ENCODE measurements around the gene CD52.
"Not testable (repeated sequence)": the region's sequence is repeated elsewhere in the genome, so short reads cannot be mapped to it uniquely, and the experiment has no call there.

CD52 gene

DNA sequence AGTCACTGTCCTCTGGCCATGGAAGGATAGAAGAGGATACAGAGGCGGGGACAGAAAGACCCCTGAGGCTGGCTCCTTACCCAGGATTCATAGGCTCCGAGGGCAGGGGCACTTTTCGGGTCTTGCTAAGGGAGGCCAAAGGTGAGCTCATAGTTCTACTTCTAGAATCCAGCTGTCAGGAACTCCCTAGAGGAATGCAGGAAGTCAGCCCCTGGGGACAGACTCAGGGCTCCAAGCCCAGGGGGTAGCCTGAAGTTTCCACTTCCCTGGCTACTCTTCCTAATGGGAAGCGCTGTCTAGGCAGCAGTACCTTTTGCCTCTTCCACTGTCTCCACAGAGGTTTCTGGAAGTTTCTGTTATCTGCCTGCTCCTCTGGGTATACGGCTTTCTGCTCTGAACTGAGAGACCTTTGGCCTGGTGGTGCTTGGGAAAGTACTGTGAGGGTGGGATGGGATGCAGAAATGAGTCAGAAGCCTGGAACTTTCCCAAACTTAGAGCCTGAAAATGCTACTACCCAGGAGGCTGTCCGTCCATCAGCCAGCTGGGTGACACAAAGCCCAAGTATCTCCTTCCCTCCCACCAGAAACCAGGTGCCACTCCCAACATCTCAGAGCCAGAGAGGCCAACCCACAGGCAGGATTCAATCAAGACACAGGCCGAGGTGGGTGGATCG is 14.9 kb upstream of the CD52 start:
- DNase-seq: no peak

DNA sequence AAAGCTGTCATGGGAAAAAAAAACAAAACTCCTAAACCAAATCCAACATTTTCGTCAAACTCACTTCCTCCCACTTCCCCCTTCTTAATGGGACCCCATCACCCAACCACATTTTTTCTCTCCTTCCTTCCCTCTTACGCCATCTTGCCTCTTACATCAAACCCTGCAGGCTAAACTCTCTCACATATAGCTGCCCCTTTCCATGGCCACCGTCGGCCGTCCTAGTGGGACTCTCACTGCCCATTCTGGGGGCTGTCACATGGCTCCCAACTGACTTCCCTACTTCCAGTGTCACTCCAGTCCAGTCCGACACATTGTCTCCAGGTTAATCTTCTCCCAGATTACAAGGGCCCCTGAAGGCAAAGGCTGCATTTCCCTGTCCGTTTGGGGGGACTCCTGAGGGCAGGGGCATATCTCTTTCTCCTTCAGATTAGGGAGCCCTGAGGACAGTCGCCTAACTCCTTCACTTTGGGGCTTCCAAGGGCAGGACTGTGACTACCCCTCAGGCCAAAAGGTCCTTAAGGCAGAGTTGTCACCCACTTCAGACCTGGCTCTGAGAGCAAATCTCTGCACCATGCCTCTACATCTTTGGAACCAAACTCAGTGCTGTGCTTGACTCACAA is 12.0 kb upstream of the CD52 start:
- no peak for DNase-seq

DNA sequence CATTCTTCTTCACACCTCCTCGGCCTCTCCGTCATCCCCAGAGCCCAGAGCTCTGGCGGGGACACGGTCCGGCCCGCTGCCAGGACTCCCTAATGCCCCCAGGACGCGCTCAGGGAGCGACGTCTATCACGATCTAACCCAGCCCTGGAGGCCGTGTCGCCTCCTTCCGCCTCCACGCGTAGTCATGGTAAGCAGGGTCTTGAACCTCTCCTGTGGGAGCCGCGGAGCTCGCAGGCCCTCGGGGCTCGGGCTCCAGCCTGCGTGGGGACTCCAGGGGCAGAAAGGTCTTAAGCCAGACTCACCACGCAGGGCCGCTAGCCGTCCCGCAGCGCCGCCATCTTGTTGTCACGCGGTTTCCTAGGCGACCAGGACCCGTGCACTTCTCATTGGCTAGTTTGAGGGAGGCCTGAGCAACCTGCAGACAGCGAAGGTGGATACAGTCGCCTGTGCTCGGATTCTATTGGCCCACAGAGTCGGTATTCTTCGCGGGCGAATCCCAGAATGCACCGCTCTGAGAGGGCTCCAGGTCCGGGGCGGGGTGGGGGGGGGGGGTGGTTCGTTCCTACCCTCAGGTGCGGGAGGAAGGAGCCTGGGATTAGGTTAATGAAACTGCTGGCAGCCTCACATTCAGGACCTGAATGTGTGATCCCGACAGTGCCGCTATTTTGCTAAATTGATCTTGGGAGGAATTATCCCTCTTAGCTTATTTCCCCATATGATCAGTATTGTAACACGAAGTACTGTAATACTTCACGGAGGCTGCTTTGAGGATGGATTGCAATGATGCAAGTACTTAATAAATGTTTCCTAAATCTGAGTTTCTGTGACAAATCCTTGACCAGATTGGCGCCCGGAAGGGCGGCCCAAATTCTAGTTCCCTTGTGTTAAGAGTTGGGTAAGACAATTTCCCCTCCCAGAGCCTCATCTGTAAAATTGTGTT is 11.2 kb upstream of the CD52 start, which contains the start of gene UBXN11:
Gene UBXN11, minus strand, starts transcription at position 347 of the 940 bp plus-strand sequence. CDS start 3,753 bp downstream, outside the sequence.
- DNase-seq: no peak

GRCh38 chr1:26307363-26307781 is 10.4 kb upstream of the CD52 start:
- no peak for DNase-seq

GRCh38 chr1:26307966-26308899 is 9.5 kb upstream of the CD52 start:
- DNase-seq: not testable (repeated sequence)

DNA sequence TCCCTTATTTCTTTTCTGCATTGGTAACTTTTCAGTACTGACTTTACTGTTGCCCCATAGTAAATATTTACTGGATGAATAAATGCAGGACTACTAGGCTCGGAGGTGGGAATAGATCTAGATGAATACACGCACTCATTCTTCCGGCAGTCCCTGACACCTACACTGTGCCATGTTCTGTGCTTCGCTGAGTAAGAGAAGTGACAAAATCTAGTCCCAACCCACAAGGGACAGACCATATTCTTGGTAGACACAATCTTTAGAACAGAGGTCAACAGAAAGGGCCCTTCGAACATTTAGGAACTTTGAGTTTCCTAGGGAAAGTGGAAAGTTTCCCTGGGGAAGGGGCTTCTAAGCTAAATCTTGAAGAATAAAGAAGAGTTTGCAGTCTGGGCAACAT is 3.3 kb upstream of the CD52 start:
- DNase-seq: no peak

- no peak for DNase-seq
Measured at GRCh38 chr1:26315874-26316850, 1.6 kb upstream of the CD52 start.

- no peak for DNase-seq
Measured at GRCh38 chr1:26317146-26317545, 612 bp upstream of the CD52 start.

GRCh38 chr1:26318338-26319064 is 743 bp downstream of the CD52 start:
- no peak for DNase-seq

DNA sequence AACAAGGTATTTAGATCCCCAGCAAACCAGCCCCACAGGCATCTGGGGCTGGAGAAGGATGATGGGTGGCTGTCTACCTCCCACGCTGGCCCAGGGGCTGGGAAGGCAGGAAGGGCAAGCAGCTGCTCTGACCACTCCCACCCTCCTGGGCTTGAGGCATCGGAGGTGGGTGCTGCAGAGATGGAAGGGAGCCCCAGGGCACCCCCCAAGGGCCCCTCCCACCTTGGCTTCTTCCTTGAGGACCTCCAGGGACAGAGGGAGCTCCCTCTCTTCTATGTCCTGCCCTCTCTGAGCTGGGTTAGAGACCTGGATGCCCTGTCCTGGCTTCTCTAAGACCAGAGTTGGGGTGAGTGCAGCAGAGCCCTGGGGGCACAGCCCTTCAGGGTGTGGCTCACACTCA is 3.1 kb downstream of the CD52 start:
- no peak for DNase-seq

GRCh38 chr1:26321315-26322041 is 3.7 kb downstream of the CD52 start:
- DNase-seq: no peak

DNA sequence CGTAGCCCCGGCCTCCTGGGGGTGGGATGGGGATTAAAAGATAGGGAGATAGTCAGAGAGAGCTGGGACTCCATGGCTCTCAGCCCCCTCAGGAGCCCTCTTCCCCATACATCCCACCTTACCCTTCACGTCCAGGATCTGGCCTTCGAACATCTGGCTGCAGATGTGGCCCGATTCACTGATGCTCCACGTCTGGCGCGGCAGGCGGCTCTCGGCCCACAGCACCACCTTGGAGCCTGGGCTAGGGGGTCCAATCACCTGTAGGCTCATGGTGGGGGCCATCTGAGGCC is 4.2 kb downstream of the CD52 start:
- DNase-seq: no peak

GRCh38 chr1:26323382-26323781 is 5.6 kb downstream of the CD52 start:
- DNase-seq: no peak

GRCh38 chr1:26324550-26324949 is 6.8 kb downstream of the CD52 start:
- no peak for DNase-seq

DNA sequence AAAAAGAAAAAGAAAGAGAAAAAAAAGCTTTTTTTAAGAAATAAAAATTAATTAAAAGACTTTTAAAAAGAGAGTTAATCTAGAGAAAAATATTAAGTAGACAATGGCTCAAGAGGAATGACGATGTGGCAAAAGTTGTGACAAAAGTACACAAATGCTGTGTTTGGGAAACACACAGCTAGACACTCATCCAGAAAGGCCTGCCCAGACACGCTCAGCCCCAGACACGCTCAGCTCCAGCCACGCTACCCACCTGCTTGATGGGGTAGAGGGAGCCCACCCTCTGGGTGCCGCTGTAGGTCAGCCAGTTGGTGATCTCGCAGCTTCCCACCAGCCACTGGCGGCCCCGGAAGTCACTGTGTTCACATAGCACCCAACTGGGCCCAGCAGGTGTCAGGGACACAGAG is 10.2 kb downstream of the CD52 start:
- no peak for DNase-seq

GRCh38 chr1:26328597-26328996 is 10.8 kb downstream of the CD52 start:
- DNase-seq: no peak

DNA sequence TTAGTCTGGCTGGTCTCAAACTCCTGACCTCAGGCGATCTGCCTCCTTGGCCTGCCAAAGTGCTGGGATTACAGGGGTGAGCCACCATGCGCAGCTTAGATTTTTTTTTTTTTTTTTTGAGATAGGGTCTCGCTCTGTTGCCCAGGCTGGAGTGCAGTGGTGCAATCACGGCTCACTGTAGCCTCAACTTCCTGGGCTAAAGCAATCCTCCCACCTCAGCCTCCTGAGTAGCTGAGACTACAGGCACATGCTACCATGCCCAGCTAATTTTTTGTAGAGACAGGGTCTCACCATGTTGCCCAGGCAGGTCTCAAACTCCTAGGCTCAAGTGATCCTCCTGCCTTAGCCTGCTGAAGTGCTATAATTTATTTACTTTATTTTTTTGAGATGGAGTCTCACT is 11.6 kb downstream of the CD52 start:
- DNase-seq: not testable (repeated sequence)

DNA sequence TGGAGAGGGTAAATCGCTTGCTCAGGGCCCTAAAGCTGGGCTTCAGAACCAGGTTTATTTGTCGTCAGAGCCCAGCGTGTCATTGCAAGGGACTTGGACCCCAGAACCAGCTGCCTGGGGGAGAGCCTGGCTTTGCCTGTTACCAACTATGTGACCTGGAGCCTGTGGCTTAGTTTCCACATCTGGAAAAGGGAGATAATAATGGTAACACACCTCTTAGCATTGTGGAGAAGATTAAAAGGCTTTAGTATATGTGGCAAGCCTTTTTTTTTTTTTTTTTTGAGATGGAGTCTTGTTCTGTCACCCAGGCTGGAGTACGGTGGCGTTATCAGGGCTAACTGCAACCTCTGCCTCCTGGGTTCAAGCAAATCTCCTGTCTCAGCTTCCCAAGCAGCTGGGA is 12.5 kb downstream of the CD52 start:
- no peak for DNase-seq

DNA sequence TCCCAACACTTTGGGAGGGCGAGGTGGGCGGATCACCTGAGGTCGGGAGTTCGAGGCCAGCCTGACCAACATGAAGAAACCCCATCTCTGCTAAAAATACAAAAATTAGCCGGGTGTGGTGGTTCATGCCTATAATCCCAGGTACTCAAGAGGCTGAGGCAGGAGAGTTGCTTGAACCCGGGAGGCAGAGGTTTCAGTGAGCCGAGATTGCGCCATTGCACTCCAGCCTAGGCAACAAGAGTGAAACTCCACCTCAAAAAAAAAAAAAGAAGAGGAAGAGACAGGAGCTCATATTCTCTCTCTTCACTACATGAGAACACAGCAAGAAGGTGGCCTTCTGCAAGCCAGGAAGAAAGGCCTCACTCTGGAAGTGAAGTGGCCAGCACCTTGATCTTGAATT is 15.6 kb downstream of the CD52 start:
- not testable (repeated sequence) for DNase-seq
